IPS-NIHi7 (cell line): ENCODE results near the gene TMEM72.
A peak's percentile ranks its signal among the peaks of the same experiment; 100 is the strongest.

Experiments used
- DNase-seq: peaks from one replicate; pipeline ENCODE4 v3.0.0; 2012; ENCODE audit warnings: mixed read lengths; ENCODE audit errors: extremely low spot score

TMEM72 gene

DNA sequence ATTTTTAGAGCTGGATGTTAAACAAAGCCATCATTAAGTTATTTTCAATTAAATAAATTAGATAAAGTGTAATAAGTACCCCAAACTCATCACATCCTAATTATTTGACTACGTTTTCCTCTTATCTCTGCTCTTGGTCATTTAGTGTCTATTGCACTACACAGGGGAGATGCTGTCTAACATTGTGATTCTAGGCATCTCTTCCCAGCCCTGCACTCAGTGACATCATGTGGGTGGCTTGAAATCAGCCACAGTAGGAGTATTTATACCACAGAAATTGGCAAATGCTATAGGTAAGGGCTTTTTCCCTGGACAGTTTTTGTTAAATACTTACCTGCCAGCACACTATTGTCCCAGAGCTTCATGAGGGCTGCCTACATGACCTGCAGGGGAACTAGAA, 21.3 kb upstream of the TMEM72 start:
- no peak for DNase-seq

DNA sequence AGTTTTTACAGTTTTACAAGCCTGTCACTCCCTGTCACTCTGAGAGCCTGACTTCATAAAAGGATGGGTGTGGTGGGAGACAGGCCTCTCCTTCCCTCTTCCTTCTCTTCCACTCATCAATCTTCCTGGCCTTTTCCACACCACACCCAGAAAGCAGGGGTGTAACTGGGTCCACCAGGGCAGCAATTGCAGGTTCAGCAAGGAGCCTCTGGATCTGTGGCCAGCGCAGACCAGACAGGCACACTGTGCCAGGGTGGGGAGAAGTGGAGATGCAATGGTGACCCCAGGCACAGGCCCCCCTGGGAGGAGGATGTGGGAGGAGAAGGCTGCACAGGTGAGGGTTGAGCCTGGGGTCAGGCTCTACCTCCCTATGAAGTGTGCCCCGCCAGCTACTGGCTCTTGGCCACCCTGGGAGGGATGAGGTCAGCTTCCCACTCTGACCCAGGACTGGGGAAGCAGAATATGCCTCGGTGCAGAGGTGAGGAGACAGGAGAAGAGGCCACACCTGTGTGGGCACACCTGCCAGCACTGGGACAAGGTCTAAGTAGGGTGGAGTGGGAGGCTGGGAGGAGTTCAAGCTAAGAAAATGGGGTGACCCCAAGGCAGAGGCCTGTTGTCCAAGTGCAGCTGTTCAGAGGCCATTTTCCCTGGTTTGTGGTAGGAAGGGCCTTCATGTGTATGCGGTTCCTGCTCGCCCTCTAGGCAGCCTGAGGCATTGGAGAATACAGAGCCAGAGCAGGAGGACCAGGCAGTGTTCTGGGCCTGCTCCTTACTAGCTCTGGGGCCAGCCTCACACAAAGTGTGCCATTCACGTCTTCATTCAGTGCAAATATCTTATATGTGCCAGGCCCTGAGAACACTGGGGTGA, 20.2 kb upstream of the TMEM72 start:
- no peak for DNase-seq

DNA sequence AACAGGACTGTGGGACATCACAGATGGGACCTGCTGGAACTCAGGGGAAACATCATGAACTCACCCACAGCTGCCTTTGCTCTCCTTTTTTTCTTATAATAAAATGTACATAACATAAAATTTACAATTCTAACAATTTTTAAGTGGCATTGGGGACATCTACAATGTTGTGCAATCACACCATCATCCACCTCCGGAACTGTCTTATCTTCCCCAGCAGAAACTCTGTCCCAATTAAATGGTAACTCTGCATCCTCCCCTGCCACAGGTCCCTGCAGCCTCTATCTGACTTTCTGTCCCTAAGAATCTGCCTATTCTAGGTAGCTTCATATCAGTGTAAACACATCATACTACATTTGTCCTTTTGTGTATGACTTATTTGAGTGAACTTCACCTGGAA, 19.4 kb upstream of the TMEM72 start:
- no peak for DNase-seq

DNA sequence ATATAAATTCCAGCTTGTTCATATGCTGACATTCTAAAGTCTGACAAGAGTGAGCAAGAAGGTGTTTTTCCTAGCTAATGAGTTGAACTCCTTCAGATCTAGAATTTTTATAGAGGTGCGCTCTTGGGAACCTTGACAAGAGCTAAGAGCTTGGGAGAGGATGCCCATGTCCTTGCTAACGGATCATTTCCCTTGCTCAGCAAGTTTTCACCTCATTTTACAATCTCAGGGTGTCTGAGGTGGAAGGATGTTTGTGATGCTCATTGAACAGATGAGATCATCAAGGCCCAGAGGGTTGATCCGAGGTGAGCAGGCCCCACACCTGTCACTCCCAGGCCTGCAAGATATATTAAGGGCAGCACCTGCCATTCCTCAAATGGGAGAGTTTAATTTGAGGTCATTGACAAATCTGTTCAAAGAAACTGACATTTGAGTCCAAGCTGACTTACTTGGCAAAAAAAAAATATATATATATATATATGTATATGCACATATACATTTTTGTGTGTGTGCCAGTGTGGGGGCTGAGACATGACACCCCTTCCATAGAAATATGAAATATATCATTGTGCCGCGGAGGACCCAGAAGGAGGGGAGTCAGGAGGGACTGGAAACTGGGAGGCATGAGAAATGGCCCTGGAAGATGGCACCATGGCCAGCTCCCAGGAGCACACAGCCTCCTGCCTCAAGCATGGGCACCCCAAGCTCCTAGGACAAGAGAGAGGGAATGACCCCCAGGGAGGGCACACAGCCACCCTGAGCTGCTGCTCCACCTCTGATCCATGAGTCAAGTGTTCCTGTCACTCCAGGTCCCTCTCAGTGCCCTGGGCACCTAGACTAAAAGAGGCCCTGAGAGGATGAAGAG, 17.3 kb upstream of the TMEM72 start:
- no peak for DNase-seq

DNA sequence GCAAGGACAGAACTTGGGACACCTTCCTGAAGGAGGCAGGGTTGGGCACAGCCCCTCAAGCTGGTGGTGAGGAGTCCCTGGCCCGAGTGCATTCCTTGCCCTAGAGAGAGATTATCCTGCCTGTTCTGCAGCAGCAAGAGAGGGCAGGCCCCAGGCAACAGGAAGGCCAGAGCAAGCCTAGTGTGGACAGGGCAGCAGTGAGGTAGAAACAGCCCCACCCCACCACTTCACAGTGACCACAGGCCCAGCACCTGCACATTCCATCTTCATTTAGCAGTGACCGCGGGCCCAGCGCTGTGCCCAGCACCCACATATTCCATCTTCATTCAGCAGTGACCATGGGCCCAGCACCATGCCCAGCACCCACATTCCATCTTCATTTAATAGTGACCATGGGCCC, 16.4 kb upstream of the TMEM72 start:
- no peak for DNase-seq

DNA sequence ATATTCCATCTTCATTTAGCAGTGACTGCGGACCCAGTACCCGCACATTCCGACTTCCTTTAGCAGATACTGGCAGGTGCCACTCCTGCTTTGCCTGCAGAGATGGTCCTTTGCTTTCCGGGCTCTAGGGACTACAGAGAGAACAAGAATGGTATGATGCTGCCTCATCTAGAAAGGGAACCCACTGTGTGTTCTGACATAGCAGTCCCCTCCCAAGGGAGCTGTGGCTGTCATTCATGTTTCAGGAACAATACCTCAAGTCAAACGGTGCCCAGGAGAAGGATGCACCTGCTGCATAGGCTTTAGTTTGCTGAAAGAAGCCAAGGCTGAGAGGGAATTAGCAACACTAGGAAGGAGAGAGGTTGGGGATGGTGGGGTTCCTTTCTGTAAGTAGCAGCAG, 15.9 kb upstream of the TMEM72 start:
- no peak for DNase-seq

DNA sequence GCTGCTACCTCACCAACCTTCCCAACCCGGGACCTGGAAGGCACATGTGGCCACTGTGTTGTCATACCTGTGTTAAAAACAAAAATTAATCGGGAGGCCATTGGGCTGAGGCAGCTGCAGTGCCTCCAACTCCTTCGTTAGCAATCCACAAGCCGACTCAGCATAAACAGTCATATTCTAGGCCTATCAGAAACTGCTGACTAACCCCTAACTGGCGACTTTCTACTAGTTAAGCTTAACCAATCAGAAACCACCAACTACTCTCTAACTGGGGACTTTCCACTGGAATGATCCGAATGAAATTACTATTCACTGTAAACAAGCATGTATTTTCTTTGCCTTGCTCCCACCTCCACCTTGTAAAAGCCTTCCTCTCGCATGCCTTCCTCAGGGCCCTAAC, 14.1 kb upstream of the TMEM72 start:
- no peak for DNase-seq

DNA sequence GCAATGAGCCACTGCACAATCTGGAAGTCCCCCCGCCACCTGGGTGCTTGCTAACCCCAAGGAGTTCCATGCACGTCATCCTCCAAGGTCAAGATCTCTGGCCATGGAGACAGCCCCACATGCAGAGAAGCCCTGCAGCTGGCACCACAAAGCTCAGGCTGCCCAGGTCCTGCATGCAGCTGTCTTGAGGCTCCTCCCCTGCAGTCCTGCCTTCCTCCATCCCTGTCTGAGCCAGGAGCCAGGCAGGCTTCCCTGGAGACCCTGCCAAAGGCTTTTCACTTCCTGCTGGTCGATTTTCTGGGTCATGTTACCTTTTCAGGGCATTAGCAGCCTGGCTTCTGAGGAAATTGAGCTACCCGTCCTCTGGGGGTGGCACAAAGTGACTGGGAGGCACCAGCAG, 12.5 kb upstream of the TMEM72 start:
- no peak for DNase-seq

DNA sequence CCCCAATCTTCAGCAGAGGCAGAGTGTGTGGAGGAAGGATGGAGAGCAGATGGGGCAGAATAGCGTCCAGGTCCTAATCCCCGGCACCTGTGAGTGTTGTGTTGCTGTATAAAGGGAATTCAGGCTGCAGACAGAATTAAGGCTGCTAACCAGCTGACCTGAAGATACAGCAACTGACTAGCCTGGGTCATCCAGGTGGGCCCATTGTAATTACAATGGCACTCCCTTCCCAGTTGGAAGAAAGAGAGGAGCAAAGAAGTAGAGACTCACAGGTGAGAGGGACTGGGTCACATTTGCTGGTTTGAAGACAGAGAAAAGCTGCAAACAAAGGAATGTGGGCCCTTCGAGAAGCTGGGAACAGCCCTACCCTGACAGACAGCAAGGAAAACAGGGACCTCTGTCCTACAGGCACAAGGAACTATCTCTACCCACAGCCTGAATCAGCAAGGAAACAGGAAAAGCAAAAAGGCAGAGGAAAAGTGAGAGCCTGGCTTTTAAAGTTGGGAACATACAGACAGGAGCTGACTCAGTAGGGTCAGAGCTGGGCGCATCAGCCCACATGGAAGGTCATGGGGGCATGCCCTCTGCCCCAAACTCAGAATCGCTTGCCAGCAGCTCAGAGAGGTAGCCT, 11.6 kb upstream of the TMEM72 start:
- DNase-seq: peak; percentile 22

DNA sequence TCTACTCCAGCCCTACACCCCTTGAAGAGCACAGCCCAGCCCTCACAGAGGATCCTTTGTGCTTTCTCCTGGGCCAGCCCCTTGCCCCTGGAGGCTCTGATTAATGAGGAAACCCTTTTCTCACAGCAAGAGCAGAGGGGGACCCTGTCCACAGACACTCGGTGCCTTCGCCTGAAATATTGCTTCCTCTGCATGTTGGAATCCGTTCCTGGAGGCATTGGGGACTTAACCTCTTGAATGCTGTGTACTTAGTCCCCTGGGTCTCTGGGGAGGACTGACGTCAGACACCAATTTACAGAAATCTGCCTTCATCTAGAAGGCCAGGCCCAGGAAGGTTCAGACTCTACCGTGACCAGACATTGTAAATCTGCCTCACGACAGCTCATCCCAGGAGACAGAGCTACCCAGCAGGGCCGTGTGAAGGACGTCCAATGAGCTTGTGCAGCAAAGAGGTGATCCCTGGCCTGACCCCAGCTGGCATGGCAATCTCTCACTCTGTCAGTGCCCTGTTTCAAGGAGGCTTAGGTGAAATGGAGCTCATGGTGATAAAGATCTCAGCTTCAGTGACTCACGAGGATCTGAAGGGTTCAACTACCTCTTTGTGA, 8.1 kb upstream of the TMEM72 start:
- DNase-seq: no peak

DNA sequence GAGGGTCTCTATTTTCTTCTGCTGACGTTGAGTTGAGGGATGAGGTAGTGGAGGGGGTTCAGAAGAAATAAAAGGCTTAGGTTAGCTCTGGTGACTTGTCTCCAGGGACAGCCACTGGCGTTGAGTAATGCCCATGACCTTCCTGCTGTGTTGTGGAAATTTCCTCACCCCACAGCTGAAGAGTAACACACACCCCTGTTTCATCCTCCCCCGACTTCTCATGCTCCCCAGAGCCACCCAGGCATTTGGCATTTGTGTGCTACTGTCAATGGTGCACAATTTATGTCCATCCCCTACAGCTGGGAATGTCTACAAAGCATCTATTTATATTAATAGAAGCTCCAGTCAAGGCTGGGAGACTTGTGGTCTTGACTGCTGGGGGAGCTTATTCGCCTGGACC, 4.7 kb upstream of the TMEM72 start:
- no peak for DNase-seq

DNA sequence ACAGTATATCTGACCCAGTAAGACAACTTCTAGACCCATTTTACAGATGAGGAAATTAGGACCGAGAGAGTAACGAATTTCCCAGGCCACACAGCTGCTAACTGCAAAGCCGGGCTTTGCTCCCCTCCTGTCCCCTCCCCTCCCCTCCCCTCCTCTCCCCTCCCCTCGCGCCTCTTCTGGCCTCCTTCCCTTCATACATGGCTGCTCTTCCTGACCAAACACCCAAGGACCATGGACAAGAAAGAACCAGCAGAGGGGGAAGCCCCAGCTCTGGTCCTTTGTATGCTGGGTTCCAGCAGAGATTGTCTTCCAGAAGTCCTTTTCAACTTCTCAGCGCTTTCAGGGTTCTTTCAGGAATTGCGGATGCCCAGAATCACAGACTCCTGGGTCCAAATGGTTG, 3.6 kb upstream of the TMEM72 start:
- no peak for DNase-seq

DNA sequence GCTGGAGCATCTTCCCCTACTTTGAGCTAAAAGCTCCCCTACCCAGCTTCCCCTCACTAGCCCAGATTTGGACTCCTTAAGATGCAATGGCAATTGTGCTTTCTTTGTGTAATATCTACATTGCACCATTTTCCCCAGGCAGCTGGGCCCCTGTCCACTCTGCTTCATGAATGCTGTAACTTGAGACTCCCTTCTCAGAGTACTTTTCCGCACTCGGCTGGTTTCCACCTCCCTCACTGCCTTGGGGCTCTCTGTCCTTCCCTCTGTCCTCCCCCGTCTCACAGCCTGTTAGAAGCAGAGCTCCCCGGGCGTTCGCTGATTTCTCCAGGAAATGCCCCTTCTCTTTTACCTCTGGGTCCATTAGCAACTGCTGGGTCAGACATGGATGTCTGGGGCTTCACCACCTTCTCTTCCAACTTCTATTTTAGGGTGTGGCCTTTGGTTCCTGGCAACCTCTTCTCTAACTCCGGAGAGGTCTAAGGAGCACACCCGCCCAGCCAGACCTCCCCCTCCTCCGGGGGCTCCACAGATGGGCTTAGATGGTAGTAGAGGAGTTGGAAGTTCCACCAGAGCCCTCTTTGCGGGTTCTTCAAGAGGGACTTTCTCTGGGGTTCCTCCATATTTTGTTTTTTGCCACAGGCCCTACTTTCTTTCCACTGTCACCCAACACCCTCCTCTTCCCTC, 2.9 kb upstream of the TMEM72 start:
- peak; percentile 57 for DNase-seq

DNA sequence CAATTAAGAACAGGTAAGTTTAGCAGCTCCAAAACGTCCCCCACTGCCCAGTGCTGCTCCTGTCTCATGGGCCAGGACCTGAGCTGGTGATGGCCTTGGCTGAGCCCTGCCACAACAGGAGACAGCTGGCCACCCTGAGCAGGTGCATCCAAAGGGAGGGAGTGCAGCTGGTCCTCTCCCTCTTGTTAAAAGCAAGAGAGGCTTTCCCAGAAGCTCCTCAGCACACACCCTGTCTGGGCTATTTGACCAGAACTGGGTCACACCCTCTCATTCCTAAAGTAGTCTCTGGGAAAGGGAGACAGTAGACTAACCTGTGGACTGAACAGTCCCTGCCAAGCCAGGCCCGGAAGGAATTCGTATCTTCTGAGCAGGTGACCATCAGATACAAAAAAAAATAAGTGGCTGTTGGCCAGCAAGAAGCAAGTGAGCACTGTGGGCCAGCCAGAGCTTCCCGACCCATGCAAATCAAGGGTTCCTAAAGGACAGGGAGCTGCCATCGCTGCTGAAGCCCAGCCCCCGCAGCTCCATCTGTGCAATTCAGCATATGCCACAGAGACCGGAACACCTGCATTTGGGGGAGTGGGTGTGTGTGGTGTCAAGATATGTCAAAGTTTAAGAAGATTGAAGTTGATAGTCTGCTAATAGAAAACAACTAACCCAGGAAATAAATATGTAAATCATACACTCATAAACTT, 2.1 kb upstream of the TMEM72 start:
- no peak for DNase-seq

DNA sequence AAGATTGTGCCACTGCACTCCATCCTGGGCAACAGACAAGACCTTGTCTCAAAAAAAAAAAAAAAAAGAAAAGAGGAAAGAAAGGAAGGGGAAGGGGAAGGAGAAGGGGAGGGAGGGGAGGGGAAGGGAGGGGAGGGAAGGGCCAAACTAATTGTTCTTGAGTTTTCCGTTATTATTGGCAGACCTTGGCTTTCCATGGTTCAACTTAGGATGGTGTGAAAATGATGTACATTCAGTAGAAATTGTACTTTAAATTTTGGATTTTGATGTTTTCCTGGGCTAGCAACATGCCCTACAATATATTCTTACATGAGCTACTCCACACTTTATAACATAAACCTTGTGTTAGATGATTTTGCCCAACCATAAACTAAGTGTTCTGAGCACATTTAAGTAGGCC, 1.2 kb upstream of the TMEM72 start:
- DNase-seq: no peak

DNA sequence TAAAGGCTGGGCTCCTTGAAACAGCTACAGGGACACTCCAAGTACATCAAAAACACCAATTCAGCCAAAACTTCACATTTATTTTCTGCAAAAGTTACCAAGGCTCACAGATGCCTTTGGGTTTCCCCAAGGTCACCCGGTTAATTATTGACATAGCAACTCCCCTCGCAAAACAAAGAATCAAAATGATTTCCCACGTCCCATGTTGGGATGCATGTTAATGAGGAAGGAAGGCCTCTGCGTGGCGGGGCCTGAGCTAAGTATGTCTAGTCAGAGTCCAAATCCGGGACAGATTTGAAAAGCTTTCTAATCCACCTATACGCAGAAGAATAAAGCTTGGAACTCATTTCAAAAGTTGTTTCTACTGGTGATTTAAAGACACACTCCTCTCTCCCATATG, 535 bp upstream of the TMEM72 start:
- no peak for DNase-seq

DNA sequence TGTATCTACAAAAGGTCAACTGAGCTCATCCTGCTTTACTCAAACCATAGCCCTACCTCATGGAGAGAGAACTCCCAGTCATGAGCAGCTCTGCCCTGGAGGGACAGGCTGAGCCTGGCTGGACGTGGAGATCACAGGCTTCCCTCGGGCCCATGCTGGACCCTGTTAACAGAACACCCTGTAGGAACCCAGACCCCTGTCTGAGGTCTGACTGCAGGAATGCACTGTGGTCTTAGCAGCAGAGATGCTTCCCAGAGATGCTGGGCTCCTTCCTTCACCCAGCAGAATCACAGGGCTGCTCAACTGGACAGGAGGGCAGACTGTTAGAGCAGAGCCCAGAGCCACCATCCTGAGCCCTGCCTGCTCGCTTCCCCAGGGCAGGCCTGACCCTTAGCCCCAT, 814 bp downstream of the TMEM72 start:
- DNase-seq: no peak

DNA sequence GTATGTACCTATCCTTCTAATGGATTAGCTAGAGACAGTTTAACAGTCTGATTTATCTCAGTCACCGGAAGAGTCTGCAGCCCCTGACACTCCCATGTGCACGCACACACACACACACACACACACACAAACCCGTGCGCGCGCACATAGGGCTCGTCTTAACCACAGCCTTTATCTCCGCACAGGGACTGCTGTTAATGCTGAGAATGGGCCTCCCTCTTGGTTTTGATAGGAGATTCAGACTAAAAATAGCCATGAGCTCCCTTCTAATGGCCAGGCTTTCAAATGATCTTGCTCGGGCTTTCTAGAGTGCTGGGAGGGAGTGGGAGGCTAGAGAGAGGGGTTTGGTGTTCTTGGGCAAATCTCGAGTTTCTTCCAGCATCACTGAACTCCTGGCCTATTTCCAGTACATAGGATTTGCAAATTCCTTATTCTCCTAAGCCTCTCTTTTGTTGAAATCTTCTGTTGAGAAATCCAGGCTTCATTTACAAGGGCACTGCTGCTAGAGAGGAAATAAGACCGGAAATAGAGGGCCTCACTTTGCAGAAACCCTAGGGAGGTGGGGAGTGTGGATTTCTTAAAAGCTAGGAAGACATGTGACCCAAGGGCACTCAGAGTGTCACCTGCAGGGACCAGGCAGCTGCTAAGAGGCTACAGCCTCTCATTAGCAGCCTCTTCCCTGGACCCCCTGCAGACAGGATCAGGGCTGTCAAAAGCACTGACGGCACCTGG, 2.4 kb downstream of the TMEM72 start:
- DNase-seq: no peak

DNA sequence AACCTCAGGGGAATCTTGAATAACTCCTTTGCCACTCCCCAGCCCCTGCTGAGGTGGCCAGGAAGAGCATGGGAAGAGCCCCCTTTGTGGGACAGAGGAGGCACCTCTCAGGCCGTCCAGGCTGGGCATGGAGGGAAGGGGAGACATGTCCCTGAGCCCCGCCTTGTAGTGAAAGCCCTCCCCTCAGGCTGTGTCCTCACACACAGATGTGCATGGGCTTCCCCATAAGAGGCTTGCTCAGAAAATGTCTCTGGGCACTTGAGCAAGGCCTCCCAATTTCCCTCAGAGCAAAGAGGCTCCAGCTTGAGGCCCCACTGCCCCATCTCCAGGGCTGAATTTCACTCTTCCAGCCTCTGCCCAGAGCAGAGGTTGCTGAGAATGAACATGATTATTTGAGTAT, 3.8 kb downstream of the TMEM72 start:
- no peak for DNase-seq

DNA sequence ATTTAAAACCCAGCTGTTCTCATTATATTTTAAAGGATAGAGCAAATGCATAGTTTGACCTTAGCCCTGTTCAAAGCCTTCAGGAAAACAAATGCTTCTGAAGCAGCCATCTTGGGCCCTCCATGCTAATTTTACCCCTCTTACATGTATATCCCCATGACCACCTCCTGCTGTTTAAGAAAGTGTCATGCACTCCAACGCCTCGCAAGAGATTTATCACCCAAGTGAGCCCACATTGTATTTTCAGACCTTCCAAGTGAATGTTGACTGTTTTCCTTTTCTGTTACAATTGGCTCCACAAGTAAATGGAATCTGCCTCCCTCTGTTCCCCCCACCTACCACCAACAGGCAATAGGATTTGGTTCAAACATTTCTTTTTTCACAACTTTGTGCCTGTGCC, 5.3 kb downstream of the TMEM72 start:
- no peak for DNase-seq
